ENCODE measurements around the gene SLC13A5.
"Not testable (repeated sequence)": the region's sequence is repeated elsewhere in the genome, so short reads cannot be mapped to it uniquely, and the experiment has no call there.

The SLC13A5 gene

DNA sequence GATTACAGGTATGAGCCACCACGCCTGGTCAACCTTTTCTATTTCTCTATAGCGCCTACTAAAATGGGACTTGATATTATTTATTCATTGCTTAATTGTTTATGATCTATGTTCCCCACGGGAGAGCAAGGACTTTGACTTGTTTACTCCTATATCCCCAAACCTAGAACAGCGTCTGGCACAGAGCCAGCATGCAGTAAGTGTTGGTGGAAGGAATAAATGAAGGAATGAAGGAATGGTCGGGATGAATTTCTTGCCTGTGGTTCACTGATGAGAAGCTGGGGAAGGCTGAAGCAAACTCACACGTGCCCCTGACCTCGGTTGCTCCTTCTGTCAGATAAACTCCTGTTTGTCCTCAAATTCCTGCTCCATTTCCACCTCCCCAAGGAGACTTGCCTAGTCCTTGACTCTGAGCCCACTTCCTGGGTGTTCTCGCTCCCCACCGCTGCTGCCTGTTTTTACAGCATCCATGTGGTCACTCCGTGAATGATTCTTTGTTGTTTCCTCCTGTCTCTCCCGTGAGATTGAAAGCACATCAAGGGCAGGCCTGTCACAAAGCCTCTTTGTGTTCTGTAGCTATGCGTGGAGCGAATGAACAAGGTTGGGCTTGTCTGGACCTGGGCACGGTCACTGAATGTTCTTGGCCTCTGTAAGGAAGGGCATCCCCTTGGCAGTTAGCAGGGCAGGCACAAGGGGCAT is 44.3 kb downstream of the SLC13A5 start:
- Histone ChIP-seq H3K9me3 (ENCODE audit: control insufficient read depth, insufficient read depth, low read length) (no peaks in the 10 kb centered on the region), H3K9ac (ENCODE audit: low read depth, low read length) (no peak overlapping the region), H3K4me3 (ENCODE audit: low read depth, low read length) (no peak overlapping the region), H3K36me3 (ENCODE audit: control insufficient read depth, insufficient read depth, low read length) (no peaks in the 10 kb centered on the region), H3K4me1 (ENCODE audit: control insufficient read depth, insufficient read depth, low read length) (no peaks in the 10 kb centered on the region), H3K27me3 (ENCODE audit: control insufficient read depth, insufficient read depth, low read length) (peaks cover 5% of the 10 kb centered on the region)

DNA sequence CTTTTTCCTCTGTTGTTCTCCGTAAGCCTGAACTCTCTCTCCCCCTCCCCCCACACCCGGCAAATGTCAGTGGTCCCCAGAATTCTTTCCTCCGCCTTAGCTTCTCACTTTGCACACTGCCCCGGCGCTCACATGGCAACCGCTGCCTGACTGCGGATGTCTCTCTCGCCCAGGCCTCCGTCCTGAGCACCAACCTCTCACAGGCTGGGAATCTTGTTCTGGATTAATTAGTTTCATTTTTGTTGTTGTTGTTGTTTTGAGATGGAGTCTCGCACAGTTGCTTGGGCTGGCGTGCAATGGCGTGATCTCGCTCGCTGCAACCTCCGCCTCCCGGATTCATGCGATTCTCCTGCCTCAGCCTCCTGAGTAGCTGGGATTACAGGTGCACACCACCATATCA is 45.0 kb downstream of the SLC13A5 start:
- H3K9me3 ChIP-seq (ENCODE audit: control insufficient read depth, insufficient read depth, low read length) = no peaks in the 10 kb centered on the region
- H3K4me1 ChIP-seq (ENCODE audit: control insufficient read depth, insufficient read depth, low read length) = no peaks in the 10 kb centered on the region
- H3K27me3 ChIP-seq (ENCODE audit: control insufficient read depth, insufficient read depth, low read length) = peaks cover 5% of the 10 kb centered on the region
- no peaks in the 10 kb centered on the region for H3K36me3 ChIP-seq (ENCODE audit: control insufficient read depth, insufficient read depth, low read length)
- H3K9ac ChIP-seq (ENCODE audit: low read depth, low read length) = no peak overlapping the region
- H3K4me3 ChIP-seq (ENCODE audit: low read depth, low read length) = no peak overlapping the region

- Histone ChIP-seq H3K9me3 (ENCODE audit: control insufficient read depth, insufficient read depth, low read length) (no peaks in the 10 kb centered on the region), H3K4me1 (ENCODE audit: control insufficient read depth, insufficient read depth, low read length) (no peaks in the 10 kb centered on the region), H3K4me3 (ENCODE audit: low read depth, low read length) (no peak overlapping the region), H3K36me3 (ENCODE audit: control insufficient read depth, insufficient read depth, low read length) (no peaks in the 10 kb centered on the region), H3K9ac (ENCODE audit: low read depth, low read length) (no peak overlapping the region), H3K27me3 (ENCODE audit: control insufficient read depth, insufficient read depth, low read length) (peaks cover 5% of the 10 kb centered on the region)
Measured at GRCh38 chr17:6667516-6667915, 45.7 kb downstream of the SLC13A5 start.

- Histone ChIP-seq H3K36me3 (ENCODE audit: control insufficient read depth, insufficient read depth, low read length) (no peaks in the 10 kb centered on the region), H3K9ac (ENCODE audit: low read depth, low read length) (no peak overlapping the region), H3K4me3 (ENCODE audit: low read depth, low read length) (no peak overlapping the region), H3K4me1 (ENCODE audit: control insufficient read depth, insufficient read depth, low read length) (no peaks in the 10 kb centered on the region), H3K27me3 (ENCODE audit: control insufficient read depth, insufficient read depth, low read length) (peaks cover 5% of the 10 kb centered on the region), H3K9me3 (ENCODE audit: control insufficient read depth, insufficient read depth, low read length) (no peaks in the 10 kb centered on the region)
Measured at GRCh38 chr17:6666557-6666956, 46.6 kb downstream of the SLC13A5 start.

GRCh38 chr17:6666077-6666521 is 47.1 kb downstream of the SLC13A5 start:
- no peaks in the 10 kb centered on the region for H3K9me3 ChIP-seq (ENCODE audit: control insufficient read depth, insufficient read depth, low read length)
- H3K9ac ChIP-seq (ENCODE audit: low read depth, low read length) = no peak overlapping the region
- H3K27me3 ChIP-seq (ENCODE audit: control insufficient read depth, insufficient read depth, low read length) = peaks cover 5% of the 10 kb centered on the region
- H3K4me1 ChIP-seq (ENCODE audit: control insufficient read depth, insufficient read depth, low read length) = no peaks in the 10 kb centered on the region
- H3K36me3 ChIP-seq (ENCODE audit: control insufficient read depth, insufficient read depth, low read length) = no peaks in the 10 kb centered on the region
- no peak overlapping the region for H3K4me3 ChIP-seq (ENCODE audit: low read depth, low read length)

DNA sequence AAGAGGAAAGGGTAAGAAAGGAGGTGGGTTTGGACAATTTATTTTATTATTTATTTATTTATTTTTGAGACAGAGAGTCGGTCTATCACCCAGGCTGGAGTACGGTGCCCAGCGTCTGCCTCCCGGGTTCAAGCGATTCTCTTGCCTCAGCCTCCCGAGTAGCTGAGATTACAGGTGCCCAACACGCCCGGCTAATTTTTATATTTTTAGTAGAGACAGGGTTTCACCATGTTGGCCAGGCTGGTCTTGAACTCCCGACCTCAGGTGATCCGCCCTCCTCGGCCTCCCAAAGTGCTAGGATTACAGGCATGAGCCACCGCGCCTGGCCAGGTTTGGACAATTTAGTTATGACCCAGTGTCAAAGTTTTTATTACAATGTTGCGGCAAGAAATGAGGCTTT is 50.0 kb downstream of the SLC13A5 start:
- H3K4me3 ChIP-seq (ENCODE audit: low read depth, low read length); H3K9me3 ChIP-seq (ENCODE audit: control insufficient read depth, insufficient read depth, low read length); H3K36me3 ChIP-seq (ENCODE audit: control insufficient read depth, insufficient read depth, low read length); H3K27me3 ChIP-seq (ENCODE audit: control insufficient read depth, insufficient read depth, low read length); H3K4me1 ChIP-seq (ENCODE audit: control insufficient read depth, insufficient read depth, low read length); H3K9ac ChIP-seq (ENCODE audit: low read depth, low read length): not testable (repeated sequence)

DNA sequence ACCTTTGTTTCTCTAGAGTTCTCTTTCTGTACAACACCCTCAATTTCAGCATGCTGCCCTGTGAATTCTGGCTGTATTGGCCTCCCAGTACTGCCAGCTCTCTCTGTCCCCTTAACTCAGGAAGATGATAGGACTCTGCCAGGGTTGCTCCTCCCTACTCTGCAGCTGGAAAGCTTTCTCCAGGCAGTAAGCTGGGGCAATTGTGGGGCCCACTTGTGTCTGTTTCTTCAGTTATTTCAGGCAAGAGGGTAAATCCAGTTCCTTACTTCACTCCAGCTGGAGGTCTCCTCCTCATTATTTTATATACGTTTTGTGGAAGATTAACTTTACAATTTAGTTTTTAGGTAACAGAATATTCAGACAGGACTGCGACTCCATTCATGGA is 51.7 kb downstream of the SLC13A5 start:
- Histone ChIP-seq H3K9me3 (ENCODE audit: control insufficient read depth, insufficient read depth, low read length) (no peaks in the 10 kb centered on the region), H3K36me3 (ENCODE audit: control insufficient read depth, insufficient read depth, low read length) (no peaks in the 10 kb centered on the region), H3K4me1 (ENCODE audit: control insufficient read depth, insufficient read depth, low read length) (no peaks in the 10 kb centered on the region), H3K9ac (ENCODE audit: low read depth, low read length) (no peak overlapping the region), H3K4me3 (ENCODE audit: low read depth, low read length) (no peak overlapping the region), H3K27me3 (ENCODE audit: control insufficient read depth, insufficient read depth, low read length) (peaks cover 12% of the 10 kb centered on the region)

DNA sequence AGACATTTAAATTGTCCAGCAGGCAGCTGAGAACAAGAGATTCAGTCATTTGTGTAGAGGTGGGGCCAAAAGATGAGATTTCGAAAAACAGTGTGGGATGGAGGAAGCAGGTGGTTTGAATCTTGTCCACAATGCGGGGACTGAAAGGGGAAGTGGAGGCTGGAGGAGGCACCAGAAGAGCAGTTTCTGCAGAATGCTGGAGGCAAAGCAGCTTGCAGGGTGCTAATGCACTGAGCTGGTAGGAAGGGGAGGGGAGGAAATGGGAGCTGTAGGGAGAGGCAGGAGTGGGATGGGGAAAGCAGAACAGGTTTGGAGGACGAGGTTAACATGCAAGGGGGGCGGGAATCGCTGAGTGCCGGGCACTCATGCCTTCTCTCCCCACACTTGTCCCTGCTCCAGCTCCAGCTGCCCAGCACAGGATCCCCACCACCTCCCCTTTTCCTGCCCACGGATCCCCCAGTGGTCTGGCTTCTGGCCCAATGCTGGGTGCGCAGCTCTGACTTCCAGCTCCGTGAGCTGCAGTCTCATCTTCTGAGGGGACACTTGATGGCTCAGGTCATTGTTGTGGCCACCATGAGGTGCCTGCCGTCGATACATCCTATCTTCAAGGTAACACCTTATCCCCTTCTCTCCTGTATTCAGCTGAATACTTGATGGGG is 52.2 kb downstream of the SLC13A5 start:
- H3K4me1 ChIP-seq (ENCODE audit: control insufficient read depth, insufficient read depth, low read length) = no peaks in the 10 kb centered on the region
- no peak overlapping the region for H3K4me3 ChIP-seq (ENCODE audit: low read depth, low read length)
- no peaks in the 10 kb centered on the region for H3K9me3 ChIP-seq (ENCODE audit: control insufficient read depth, insufficient read depth, low read length)
- no peaks in the 10 kb centered on the region for H3K36me3 ChIP-seq (ENCODE audit: control insufficient read depth, insufficient read depth, low read length)
- H3K9ac ChIP-seq (ENCODE audit: low read depth, low read length) = no peak overlapping the region
- H3K27me3 ChIP-seq (ENCODE audit: control insufficient read depth, insufficient read depth, low read length) = peaks cover 12% of the 10 kb centered on the region

DNA sequence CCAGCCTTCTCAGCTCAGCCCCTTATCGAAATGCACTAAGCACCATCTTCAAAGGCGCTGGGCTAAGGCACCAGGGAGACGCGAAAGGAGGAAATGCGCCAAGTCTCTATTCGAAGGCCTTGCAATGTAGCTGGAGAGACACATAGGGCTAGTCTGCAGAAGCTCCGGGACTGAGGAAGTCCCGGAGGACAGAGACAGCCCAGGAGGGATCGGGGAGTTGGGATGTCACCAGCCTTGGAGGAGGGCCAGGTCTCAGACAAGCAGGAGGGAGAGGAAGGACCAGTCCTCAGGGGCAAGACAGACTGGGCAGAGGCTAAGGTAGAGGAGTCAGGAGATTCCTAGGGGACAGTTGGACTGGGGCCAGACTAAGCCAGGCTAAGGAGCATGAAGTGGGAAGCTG is 53.1 kb downstream of the SLC13A5 start:
- Histone ChIP-seq H3K9me3 (ENCODE audit: control insufficient read depth, insufficient read depth, low read length) (no peaks in the 10 kb centered on the region), H3K27me3 (ENCODE audit: control insufficient read depth, insufficient read depth, low read length) (peaks cover 16% of the 10 kb centered on the region), H3K4me3 (ENCODE audit: low read depth, low read length) (no peak overlapping the region), H3K36me3 (ENCODE audit: control insufficient read depth, insufficient read depth, low read length) (no peaks in the 10 kb centered on the region), H3K4me1 (ENCODE audit: control insufficient read depth, insufficient read depth, low read length) (peaks cover 3% of the 10 kb centered on the region), H3K9ac (ENCODE audit: low read depth, low read length) (no peak overlapping the region)

- not testable (repeated sequence) for H3K4me3 ChIP-seq (ENCODE audit: low read depth, low read length); H3K36me3 ChIP-seq (ENCODE audit: control insufficient read depth, insufficient read depth, low read length); H3K4me1 ChIP-seq (ENCODE audit: control insufficient read depth, insufficient read depth, low read length); H3K9ac ChIP-seq (ENCODE audit: low read depth, low read length); H3K9me3 ChIP-seq (ENCODE audit: control insufficient read depth, insufficient read depth, low read length)
- H3K27me3 ChIP-seq (ENCODE audit: control insufficient read depth, insufficient read depth, low read length) = peaks cover 27% of the 10 kb centered on the region
Measured at GRCh38 chr17:6658411-6658810, 54.8 kb downstream of the SLC13A5 start.

DNA sequence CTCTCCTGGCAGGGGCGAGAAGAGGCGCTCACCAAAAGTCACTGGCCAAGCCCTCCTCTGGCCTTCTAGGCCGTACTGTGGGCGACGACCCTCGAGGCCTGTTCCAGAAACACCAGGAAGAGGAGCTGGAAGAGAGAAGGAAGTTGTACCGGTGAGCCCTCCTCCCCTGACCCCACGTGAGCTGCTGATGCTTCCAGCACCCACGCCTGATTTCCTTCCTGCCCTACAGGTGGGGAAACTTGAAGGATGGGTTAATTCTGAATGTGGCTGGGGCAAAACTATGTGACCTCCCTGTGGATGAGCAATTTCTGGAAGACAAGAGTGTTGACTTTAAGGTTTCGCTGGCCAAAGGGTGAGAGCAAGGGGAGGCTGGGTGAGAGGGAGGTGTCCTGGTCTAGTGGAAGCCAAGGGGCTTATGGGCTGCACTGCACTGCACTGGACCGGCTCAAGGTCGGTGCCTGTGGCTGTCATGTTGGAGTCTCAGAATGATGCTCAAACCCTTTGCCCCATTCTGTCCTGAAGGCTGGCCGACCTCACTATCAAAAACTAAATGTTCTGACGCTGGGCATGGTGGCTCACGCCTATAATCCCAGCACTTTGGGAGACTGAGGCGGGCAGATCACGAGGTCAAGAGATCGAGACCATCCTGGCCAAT is 55.4 kb downstream of the SLC13A5 start:
- H3K4me3 ChIP-seq (ENCODE audit: low read depth, low read length) = peak overlapping the region; percentile 66
- H3K9ac ChIP-seq (ENCODE audit: low read depth, low read length) = no peak overlapping the region
- no peaks in the 10 kb centered on the region for H3K9me3 ChIP-seq (ENCODE audit: control insufficient read depth, insufficient read depth, low read length)
- peaks cover 7% of the 10 kb centered on the region for H3K4me1 ChIP-seq (ENCODE audit: control insufficient read depth, insufficient read depth, low read length)
- H3K27me3 ChIP-seq (ENCODE audit: control insufficient read depth, insufficient read depth, low read length) = peaks cover 30% of the 10 kb centered on the region
- H3K36me3 ChIP-seq (ENCODE audit: control insufficient read depth, insufficient read depth, low read length) = no peaks in the 10 kb centered on the region
